D721Med (cell line): ENCODE data around the gene DLL3.
A peak's percentile ranks its signal among the peaks of the same experiment; 100 is the strongest.

Source experiments
- DNase-seq: peaks from one replicate; pipeline ENCODE4 v3.0.0; 2011; ENCODE audit warnings: low spot score; ENCODE audit not compliant: insufficient read length
- FAIRE-seq: peaks from 2 replicates; lab custom pipeline; 2011; peaks lifted over from hg19 to GRCh38; lab: Jason Lieb, UNC
- TF ChIP-seq, protein P1 (sequence below): IDR thresholded peaks from 2 replicates; pipeline ENCODE4 v1.5.1; 2012; ENCODE audit warnings: mild to moderate bottlenecking, control low read depth; ENCODE audit not compliant: insufficient read depth; ENCODE audit errors: missing control alignments

Gene DLL3

GRCh38 chr19:39506944-39507714, 8.4 kb downstream of the DLL3 start:
- TF ChIP-seq, protein P1, sequence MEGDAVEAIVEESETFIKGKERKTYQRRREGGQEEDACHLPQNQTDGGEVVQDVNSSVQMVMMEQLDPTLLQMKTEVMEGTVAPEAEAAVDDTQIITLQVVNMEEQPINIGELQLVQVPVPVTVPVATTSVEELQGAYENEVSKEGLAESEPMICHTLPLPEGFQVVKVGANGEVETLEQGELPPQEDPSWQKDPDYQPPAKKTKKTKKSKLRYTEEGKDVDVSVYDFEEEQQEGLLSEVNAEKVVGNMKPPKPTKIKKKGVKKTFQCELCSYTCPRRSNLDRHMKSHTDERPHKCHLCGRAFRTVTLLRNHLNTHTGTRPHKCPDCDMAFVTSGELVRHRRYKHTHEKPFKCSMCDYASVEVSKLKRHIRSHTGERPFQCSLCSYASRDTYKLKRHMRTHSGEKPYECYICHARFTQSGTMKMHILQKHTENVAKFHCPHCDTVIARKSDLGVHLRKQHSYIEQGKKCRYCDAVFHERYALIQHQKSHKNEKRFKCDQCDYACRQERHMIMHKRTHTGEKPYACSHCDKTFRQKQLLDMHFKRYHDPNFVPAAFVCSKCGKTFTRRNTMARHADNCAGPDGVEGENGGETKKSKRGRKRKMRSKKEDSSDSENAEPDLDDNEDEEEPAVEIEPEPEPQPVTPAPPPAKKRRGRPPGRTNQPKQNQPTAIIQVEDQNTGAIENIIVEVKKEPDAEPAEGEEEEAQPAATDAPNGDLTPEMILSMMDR: no peak
- FAIRE-seq (no peak), DNase-seq (peak; percentile 89)

GRCh38 chr19:39507715-39508364, 9.1 kb downstream of the DLL3 start:
- DNase-seq: no peak
- TF ChIP-seq, protein P1: no peak
- no peak for FAIRE-seq

GRCh38 chr19:39508629-39509028, 9.9 kb downstream of the DLL3 start:
- no peak for FAIRE-seq
- TF ChIP-seq, protein P1: no peak
- DNase-seq: no peak

GRCh38 chr19:39509233-39509632, 10.5 kb downstream of the DLL3 start:
- TF ChIP-seq, protein P1: no peak
- DNase-seq (no peak), FAIRE-seq (no peak)

DNA sequence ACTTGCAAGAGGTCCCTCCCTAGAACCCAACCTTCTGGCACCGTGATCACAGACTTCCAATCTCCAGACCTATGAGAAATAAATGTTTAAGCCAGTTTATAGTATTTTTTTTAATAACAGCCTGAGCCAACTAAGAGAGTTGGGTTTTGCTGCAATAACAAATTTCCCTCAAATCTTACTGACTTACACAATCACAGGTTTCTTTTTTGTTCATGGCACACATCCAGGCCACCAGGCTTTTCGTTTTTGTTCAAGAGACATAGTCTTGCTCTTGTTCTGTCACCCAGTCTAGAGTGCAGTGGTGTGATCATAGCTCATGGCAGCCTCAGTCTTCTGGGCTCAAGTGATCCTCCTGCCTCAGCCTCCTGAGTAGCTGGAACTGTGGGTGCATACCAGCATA, 14.2 kb downstream of the DLL3 start:
- DNase-seq (no peak), FAIRE-seq (no peak)
- TF ChIP-seq, protein P1: no peak

DNA sequence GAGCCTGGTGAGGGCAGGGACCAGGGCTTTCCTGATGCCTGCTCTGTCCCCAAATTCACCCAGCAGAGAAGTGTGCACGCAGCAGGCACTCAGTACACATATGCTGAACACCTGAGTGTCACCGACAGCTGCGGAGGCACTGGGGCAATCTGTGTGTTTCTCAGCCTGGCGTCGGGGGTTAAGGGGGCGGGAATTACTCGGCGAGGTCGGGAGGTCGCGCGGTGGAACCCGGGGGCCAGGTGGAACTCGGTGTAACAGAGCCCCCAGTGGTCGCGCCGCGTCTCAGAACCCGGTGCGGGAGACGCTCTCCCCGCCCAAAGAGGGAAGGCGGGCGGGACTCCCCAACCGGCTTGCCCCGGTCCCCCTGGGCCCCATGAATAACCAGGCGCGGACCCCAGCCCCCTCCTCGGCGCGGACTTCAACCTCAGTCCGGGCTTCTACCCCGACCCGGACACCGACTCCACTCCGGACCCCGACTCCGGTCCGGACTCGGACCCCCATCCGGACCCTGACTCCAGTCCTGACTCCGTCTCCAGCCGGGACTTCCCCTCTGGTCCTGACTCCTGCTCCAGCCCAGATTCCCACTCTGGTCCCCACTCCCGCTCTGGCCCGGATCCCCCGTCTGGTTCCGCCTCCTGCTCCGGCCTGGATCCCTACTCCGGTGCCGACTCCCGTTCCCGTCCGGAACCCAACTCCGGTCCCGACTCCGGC, 16.2 kb downstream of the DLL3 start, which contains the start of gene SELENOV:
Gene SELENOV, plus strand, starts transcription at position 300 of the 711 bp plus-strand sequence. Its CDS starts 74 bp downstream, at position 374.
- TF ChIP-seq, protein P1: no peak
- DNase-seq (no peak), FAIRE-seq (no peak)
